Breast epithelium (tissue), 3 donors: ENCODE data around the gene NDUFC1.
"Not testable (repeated sequence)": the region's sequence is repeated elsewhere in the genome, so short reads cannot be mapped to it uniquely, and the experiment has no call there.

Source experiments
- CTCF ChIP-seq, 3 donors: fragments of 450-650 bp; IDR thresholded peaks; one replicate each; pipeline ENCODE4 v1.5.1; 2016 to 2017; ENCODE audit warnings: antibody characterized with exemption in 3 of 3, mild to moderate bottlenecking in 3 of 3, moderate library complexity in 3 of 3
- POLR2A ChIP-seq: fragments of 450-650 bp; IDR thresholded peaks from one replicate; pipeline ENCODE4 v1.6.1; 2016; ENCODE audit warnings: antibody characterized with exemption, mild to moderate bottlenecking, moderate library complexity
- POLR2AphosphoS5 ChIP-seq, 3 donors: sonication (generic); formaldehyde crosslinking; IDR thresholded peaks; one replicate each; pipeline ENCODE4 v1.6.1; 2017; ENCODE audit warnings: antibody characterized with exemption in 3 of 3

GRCh38 chr4:139322541-139322940 is 20.3 kb upstream of the NDUFC1 start:
- not testable (repeated sequence) for TF ChIP-seq CTCF (IDR thresholded peaks at IDR 0.05); POLR2A; POLR2AphosphoS5 (IDR thresholded peaks at IDR 0.05)
